Upper lobe of left lung (tissue), 4 donors: Measurements from ENCODE around the gene CWF19L2.

ENCODE experiments used
- POLR2AphosphoS5 ChIP-seq, 2 donors: sonication (generic); formaldehyde crosslinking; IDR thresholded peaks; one replicate each; pipeline ENCODE4 v1.5.1; 2017; ENCODE audit warnings: antibody characterized with exemption in 2 of 2
- TF ChIP-seq, protein P1 (sequence below), 6 experiments: fragments of 450-650 bp in 4 of 6; fragments of 200-600 bp in 2 of 6; sonication (generic) in 2 of 6; IDR thresholded peaks; one replicate each; pipeline ENCODE4 v1.5.1; 2016 to 2019; ENCODE audit warnings: antibody characterized with exemption in 6 of 6

GRCh38 chr11:107467696-107468095, 10.1 kb upstream of the CWF19L2 start:
- TF ChIP-seq, protein P1, sequence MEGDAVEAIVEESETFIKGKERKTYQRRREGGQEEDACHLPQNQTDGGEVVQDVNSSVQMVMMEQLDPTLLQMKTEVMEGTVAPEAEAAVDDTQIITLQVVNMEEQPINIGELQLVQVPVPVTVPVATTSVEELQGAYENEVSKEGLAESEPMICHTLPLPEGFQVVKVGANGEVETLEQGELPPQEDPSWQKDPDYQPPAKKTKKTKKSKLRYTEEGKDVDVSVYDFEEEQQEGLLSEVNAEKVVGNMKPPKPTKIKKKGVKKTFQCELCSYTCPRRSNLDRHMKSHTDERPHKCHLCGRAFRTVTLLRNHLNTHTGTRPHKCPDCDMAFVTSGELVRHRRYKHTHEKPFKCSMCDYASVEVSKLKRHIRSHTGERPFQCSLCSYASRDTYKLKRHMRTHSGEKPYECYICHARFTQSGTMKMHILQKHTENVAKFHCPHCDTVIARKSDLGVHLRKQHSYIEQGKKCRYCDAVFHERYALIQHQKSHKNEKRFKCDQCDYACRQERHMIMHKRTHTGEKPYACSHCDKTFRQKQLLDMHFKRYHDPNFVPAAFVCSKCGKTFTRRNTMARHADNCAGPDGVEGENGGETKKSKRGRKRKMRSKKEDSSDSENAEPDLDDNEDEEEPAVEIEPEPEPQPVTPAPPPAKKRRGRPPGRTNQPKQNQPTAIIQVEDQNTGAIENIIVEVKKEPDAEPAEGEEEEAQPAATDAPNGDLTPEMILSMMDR (IDR thresholded peaks at IDR 0.05), result no peak
- TF ChIP-seq POLR2AphosphoS5 (IDR thresholded peaks at IDR 0.05), result no peak
